GM12891 (cell line): ENCODE data around the gene EHMT1.
A peak's percentile ranks its signal among the peaks of the same experiment; 100 is the strongest.

Experiments
- DNase-seq: peaks from one replicate; pipeline ENCODE4 v3.0.0; 2011; ENCODE audit warnings: low spot score; ENCODE audit not compliant: insufficient read length
- FAIRE-seq: peaks from 2 replicates; lab custom pipeline; 2011; peaks lifted over from hg19 to GRCh38; lab: Jason Lieb, UNC
- PAX5 ChIP-seq: IDR thresholded peaks from 2 replicates; pipeline ENCODE4 v1.6.1; 2011; ENCODE audit warnings: low read length, moderate library complexity, mild to moderate bottlenecking; ENCODE audit not compliant: insufficient read depth, severe bottlenecking
- POLR2A ChIP-seq: IDR thresholded peaks from 2 replicates; pipeline ENCODE4 v1.6.1; 2011; ENCODE audit warnings: low read depth, low read length, control low read depth
- POLR2AphosphoS5 ChIP-seq: IDR thresholded peaks from 2 replicates; pipeline ENCODE4 v1.6.1; 2011; ENCODE audit warnings: low read depth, low read length, control low read depth
- POU2F2 ChIP-seq: IDR thresholded peaks from 2 replicates; pipeline ENCODE4 v1.6.1; 2011; ENCODE audit warnings: low read depth, mild to moderate bottlenecking, control low read depth, low read length, moderate library complexity
- SPI1 ChIP-seq: IDR thresholded peaks from 2 replicates; pipeline ENCODE4 v1.6.1; 2011; ENCODE audit warnings: low read depth, low read length, control low read depth
- TAF1 ChIP-seq: IDR thresholded peaks from 2 replicates; pipeline ENCODE4 v1.6.1; 2011; ENCODE audit warnings: low read depth, low read length, control low read depth

EHMT1 gene

GRCh38 chr9:137606005-137606621 is 12.7 kb upstream of the EHMT1 start:
- FAIRE-seq: no peak
- DNase-seq: no peak
- TF ChIP-seq PAX5: no peak
- no peak for TF ChIP-seq POLR2AphosphoS5

DNA sequence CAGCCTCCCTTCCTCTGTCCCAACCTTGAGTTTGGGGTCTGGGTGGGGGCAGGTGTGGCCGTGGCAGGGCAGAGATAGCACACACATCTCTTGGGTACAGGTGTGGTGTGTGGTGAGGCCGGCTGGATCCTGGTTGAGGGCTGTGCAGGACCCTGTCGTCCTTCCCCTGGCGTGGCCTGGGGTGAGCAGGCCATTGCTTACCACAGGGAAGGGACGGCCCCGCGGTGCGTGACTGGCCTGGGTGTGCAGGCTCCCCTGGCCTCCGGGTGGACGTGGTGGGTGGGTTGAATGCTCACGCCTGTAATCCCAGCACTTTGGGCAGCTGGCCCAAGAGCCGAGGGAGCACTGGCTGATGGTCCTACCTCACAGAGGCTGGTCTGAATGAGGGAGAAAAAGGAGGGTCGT is 12.1 kb upstream of the EHMT1 start:
- no peak for TF ChIP-seq TAF1
- TF ChIP-seq PAX5: no peak
- FAIRE-seq: peak; percentile 47
- no peak for DNase-seq

GRCh38 chr9:137607141-137607857 is 11.5 kb upstream of the EHMT1 start:
- no peak for DNase-seq
- FAIRE-seq: no peak
- TF ChIP-seq TAF1 (no peak), POLR2A (no peak), PAX5 (no peak), POU2F2 (no peak), SPI1 (no peak), POLR2AphosphoS5 (no peak)

DNA sequence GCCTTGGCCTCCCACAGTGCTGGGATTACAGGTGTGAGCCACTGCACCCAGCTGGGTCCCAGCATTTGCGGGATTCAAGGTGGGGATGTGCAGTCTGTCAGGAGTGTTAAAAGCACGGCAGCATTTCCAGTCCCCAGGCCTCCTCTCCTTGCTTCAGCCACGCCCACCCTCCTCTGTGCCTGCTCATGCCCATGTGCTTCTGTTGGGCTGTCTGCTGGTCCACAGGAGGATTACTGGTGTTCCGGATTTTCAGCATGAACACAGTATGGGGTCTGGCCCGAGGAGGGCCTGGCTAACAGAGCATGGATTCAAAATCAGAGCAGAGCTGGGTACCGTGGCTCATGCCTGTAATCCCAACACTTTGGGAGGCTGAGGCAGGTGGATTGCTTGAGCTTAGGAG is 7.9 kb upstream of the EHMT1 start:
- TF ChIP-seq SPI1 (no peak), PAX5 (no peak), TAF1 (no peak), POU2F2 (no peak), POLR2A (no peak), POLR2AphosphoS5 (no peak)
- FAIRE-seq: no peak
- no peak for DNase-seq

DNA sequence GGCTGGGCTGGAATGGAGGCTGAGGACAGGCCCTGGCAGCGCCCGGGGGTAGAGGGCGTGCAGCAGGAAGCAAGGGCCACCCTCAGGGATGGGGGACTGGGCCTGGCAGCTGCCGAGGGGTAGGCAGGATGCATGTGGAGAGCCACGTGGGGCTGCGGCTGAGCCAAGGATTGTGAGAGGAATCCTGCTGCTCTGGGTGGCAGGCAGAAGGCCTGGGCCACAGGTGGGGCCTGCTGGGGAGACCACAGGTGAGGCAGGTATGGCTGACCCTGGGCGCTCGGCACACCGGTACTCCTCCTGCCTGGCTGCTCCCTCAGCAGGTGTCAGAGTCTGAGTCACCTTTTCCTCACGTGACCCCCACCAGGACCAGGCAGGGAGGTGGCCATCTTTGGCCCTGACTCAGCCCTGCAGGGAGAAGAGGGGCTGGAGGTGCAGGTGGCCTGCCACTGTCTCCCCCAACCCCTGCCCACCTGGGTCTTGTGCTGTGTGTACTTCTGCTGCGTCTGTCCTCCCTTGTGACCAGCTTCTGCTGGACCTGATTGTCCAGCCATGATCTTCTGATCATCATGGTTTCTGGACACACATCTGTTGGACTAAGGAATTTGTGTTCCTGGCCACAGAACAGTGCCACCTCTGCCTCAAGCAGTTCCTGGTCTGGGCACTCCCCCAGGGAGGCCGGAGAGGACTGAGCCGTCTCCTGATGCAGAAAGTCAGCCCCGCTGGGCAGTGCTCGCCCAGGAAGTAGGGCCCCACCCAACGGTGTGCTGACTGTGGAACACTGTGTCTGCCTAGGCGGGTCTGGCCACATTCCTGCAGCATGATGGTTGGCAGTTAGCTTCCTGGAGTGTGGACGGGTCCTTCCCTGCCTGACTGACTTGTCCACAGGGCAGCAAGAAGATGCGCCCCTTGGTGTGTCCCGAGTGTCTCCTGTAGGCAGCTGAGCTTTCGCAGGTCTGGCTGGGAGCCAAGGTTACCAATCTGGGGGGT is 6.9 kb upstream of the EHMT1 start:
- FAIRE-seq: peak; percentile 28
- no peak for DNase-seq
- TF ChIP-seq TAF1: no peak
- TF ChIP-seq POLR2AphosphoS5: no peak
- TF ChIP-seq POLR2A: no peak
- TF ChIP-seq SPI1: no peak
- TF ChIP-seq POU2F2: no peak
- TF ChIP-seq PAX5: no peak

- TF ChIP-seq POLR2A (no peak), TAF1 (no peak), POU2F2 (no peak), POLR2AphosphoS5 (no peak), SPI1 (no peak), PAX5 (no peak)
- DNase-seq (no peak), FAIRE-seq (no peak)
Measured at GRCh38 chr9:137612741-137613142, 6.1 kb upstream of the EHMT1 start.

DNA sequence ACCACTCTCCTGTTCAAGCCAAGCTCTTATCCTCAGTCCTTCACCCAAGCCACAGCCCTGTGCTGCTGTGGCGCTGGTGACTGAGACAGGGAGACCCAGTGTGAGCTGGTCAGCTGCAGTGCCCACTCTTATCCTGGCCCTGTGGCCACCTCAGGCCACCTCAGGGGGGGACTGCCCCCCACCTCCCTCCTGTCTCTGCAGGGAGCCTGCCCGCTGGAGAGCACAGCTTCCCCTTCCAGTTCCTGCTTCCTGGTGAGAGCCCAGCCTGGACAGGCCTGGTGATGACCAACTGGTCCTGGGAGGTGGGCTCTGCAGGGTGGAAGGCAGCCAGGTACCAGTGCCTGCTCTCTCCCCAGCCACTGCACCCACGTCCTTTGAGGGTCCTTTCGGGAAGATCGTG is 5.5 kb upstream of the EHMT1 start:
- DNase-seq: no peak
- FAIRE-seq: no peak
- TF ChIP-seq TAF1 (no peak), PAX5 (no peak), POLR2AphosphoS5 (0 out of 2 replicates have a peak, but pooled peaks have one; percentile 33), SPI1 (no peak), POU2F2 (no peak), POLR2A (no peak)

GRCh38 chr9:137613738-137614523 is 4.9 kb upstream of the EHMT1 start:
- TF ChIP-seq PAX5 (no peak), POLR2AphosphoS5 (no peak), POU2F2 (no peak), SPI1 (no peak), POLR2A (no peak), TAF1 (no peak)
- DNase-seq: no peak
- no peak for FAIRE-seq

DNA sequence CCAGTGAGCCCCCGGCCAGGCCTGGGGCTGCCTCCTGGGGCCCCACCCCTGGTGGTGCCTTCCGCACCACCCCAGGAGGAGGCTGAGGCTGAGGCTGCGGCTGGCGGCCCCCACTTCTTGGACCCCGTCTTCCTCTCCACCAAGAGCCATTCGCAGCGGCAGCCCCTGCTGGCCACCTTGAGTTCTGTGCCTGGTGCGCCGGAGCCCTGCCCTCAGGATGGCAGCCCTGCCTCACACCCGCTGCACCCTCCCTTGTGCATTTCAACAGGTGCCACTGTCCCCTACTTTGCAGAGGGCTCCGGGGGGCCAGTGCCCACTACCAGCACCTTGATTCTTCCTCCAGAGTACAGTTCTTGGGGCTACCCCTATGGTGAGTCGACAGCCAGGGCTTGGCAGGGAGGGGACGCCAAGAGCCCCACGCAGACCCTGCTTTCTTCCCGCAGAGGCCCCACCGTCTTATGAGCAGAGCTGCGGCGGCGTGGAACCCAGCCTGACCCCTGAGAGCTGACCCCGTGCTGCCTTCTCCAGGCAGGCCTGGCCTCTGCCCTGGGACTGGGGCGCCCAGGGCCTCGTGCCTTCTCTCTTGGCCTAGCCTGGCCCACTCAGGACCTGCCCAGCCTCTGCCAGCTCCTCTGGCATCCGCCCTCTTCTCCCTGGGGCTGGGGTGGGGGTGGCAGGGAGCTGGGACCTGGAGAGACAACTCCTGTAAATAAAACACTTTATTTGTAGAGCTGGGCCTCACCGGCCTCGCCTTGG is 4.0 kb upstream of the EHMT1 start:
- FAIRE-seq: no peak
- TF ChIP-seq SPI1 (no peak), TAF1 (no peak), POU2F2 (no peak), POLR2AphosphoS5 (no peak), PAX5 (no peak), POLR2A (no peak)
- DNase-seq: no peak

- DNase-seq (no peak), FAIRE-seq (no peak)
- no peak for TF ChIP-seq SPI1
- TF ChIP-seq TAF1: no peak
Measured at GRCh38 chr9:137615387-137615871, 3.4 kb upstream of the EHMT1 start.
